HG02981 (cell line): Measurements from ENCODE around the gene PXN.
"Not testable (repeated sequence)": the region's sequence is repeated elsewhere in the genome, so short reads cannot be mapped to it uniquely, and the experiment has no call there.

Experiments
- ATAC-seq: cut with Tn5 transposase; IDR thresholded peaks from one replicate; pipeline ENCODE4 v1.9.1; 2021; ENCODE audit warnings: mild to moderate bottlenecking, moderate library complexity; ENCODE audit not compliant: unreplicated experiment

PXN gene

DNA sequence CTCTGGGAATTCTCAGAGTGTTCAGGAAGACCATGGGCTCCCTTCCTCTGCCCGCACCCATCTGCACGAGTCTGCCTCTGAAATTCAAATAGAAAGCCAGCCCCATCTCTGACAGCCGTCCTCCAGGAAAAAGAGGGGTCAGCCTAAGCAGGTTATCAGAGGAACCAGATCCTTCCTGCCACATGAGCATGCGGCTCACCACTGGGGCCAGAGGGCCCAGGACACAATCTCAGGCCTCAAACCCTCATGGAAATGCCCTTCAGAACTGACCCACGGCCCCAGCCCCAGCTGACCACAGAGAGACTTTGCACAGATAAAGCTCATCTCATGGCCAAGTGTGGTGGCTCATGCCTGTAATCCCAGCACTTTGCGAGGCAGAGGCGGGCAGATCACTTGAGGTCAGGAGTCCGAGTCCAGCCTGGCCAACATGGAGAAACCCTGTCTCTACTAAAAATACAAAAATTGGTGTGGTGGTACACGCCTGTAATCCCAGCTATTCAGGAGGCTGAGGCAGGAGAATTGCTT lies 23.2 kb downstream of the PXN start:
- no peak for ATAC-seq

DNA sequence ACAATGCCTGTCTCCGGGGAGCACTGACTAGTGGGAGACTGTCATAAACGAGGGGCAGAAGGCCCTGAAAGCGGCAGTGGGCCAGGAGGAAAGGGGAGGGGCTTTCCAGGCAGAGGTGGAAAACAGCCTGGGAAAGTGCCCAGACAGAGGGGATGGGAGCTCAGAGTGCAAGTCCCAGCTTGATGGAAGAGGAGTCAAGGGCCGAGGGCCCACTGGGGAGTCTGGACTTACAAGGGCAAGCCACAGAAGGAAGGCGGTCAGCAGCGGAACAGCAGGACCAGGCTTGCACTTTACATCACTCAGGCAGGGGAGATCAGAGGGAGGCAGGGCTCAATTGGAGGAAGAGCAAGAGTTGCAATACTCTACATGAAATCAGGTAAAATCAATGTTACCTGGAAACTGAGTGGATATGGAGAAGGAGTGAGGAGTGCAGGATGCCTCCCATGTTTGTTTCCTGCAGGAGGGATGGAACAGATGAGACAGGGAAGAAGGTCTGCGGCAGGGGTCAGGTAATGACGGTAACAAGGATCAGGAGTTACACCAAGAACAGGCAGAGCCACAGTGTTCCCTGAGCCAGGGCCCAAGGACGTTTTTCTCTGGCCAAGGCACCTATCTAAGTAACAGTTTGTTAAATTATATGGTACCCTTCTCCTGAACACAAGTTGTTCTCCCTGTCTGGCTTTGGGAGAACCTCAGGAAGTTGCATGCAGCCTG lies 23.8 kb downstream of the PXN start:
- no peak for ATAC-seq

DNA sequence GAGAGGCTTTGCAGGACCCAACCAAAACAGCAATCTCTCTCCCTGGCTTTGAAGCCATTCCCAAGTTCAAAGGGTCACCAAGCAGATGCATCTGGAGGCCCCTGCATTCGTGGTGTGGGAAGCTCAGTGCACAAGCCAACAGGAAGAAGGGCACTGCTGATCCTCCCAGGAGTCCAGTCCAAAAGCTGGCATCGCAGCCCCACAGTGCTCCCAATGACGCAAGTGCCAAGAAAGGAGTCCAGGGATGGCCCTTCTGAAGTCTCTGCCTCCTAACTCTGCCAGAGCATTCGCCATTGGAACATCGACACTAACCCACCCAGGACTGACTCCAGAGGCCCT lies 25.1 kb downstream of the PXN start:
- ATAC-seq: no peak

DNA sequence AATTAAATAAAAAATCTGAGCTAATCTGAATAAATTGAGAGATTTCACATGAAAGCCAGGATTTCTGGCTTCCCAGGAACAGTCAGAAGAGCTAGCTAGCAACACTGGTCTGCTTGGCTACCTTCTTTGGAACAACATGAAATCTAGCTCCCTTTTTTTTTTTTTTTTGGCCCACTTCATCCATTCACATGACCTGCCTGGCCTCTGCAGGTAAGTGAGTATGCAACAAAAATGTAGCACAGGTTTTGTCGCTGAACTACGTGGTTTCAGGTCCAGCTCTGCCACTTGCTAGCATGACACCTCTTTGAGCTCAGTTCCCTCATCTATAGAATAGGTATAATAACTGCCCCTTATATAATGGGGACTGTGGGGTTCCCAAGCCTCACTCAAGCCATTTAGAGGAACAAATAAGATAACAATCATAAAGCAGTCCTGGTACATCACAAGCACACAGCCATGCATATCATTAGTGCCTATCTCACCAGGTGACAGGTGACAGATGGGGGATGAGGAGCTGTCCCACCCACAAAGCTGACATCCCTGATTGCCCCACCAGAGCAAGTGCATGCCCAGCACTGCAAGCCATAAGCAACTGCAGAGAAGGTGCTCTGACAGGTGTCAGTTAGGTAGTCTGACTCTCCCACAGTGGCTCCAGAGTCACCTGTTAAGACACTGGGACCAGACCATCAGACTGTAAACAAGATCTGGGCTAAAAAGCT lies 25.6 kb downstream of the PXN start:
- ATAC-seq: no peak

DNA sequence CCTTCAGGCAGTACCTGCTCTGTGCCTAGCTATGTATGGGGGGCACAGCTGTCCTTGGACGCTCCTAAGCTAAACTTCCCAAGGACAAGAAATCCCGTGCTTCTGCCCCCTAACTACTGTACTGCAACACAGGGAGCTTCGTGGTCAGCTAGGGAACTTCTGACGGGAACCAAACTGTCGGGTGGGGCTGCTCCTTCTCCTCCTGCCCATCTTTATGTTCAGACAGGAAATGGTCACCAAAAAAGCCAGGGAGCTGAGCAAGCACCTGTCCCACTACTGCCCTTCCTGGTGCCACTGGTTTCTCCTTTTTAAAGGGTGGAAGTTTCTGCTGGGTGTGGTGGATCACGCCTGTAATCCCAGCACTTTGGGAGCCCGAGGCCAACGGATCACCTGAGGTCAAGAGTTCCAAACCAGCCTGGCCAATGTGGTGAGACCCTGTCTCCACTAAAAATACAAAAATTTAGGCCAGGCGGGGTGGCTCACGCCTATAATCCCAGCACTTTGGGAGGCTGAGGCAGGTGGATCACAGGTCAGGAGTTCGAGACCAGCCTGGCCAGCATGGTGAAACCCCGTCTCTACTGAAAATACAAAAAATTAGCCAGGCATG lies 26.6 kb downstream of the PXN start:
- no peak for ATAC-seq

DNA sequence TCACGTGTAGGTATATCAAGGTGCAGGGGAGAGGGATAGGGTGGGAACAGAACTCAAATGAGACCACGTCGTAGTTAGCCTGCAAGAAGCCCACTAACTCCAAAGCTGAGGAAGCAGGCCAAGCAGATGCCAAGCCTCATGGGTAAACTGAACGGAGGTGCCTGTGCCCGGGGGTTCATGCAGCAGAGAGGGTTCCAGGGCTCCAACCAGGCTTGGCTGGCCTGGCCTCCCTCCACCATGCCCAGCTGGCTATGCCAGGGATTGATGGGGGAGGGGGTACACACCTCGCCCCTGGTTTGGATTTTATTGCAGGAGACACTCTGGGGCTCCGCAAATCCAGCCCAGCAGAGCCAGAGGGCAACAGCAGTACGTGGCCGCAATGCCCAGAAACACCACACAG lies 27.3 kb downstream of the PXN start:
- ATAC-seq: no peak

DNA sequence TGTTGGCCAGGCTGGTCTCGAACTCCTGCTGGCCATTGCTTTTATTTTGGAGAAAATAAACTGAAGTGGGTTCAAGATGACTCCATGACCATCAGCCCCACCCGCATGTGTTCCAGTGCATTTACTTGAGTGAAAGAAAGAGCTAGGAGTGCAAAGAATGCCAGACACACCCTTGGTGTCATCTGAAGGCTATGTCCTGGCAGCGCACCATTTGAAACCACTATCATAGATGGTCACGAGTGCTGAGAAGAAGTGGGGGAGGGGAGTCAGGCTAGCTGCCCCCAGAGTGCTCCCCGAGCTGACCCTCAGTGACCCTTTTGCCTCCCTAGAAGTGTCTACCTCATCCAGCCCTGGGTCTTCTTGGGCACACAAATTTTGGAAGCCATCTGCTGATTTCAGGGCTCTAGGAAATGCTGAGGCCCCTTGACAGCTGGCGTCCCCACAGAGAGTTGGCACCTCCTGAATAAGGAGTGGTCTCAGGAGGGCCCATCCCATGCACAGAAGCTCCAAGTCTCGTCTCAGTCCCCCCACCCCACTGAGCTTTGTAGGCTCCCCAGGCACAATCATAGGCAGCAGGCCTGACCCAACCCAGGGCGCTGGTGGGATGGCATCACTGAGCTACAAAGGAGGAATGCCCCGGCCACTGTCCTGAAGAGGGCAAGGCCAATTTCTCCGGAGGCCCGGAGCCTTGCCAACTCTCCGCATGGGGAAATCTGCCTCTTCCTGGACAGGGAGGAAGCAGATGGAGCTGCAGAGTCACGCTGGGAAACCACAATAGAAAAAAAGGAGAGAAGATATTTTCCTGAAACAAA lies 28.0 kb downstream of the PXN start:
- ATAC-seq: no peak

DNA sequence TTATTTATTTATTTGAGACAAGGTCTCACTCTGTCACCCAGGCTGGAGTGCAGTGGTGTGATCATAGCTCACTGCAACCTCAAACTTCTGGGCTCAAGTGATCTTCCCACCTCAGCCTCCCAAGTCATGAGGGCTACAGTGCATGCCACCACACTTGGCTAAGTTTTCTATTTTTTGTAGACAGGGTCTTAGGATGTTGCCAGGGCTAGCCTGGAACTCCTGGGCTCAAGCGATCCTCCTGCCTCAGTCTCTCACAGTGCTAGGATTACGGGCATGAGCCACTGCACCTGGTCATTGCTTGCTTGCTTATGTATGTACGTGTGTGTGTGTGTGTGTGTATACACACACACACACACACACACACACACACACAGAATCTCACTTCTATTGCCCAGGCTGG lies 28.7 kb downstream of the PXN start:
- ATAC-seq: not testable (repeated sequence)

DNA sequence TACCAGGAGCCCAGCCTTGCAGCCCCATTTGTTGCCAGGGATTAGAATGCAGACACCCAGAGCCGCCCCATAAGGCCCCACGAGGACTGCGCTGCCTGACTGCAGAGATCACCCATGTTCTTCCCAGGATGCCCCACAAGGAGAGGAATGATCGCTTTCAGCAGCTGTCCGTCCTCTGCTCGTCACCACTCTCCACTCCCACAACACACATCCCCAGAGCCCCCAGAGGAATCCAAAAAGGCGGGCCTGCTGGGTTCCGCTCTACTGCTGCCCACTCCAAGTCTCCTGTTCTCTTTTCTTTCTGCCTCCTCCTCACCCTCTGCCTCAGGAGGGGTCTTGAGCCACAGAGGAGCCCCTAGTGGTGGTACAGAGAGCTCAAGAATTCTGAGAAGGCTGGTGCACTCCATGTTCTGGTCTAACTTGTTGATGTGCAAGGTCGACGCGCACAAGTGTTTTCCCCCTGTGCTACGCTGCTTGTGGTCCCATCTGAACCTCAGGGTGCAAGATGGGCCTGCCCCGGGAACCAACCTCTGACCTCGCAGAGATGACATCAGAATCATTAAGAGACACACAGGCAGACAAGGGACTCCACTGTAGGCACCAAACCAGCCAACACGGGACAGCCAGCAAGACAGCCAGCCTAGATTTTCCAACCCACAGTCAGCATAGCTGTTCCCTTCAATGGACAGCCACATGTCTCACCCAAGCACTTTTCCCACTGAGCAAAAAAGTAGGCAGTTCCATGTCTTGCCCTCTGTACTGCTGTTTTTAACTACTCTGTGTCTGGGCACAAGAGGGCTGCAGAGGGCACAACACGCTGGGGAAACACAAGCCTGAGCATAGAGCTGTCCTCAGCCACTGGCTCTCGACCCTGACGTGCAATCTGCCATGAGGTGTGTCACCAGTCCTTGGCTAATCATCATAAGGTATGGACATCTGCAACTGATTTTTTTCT lies 29.9 kb downstream of the PXN start:
- no peak for ATAC-seq

DNA sequence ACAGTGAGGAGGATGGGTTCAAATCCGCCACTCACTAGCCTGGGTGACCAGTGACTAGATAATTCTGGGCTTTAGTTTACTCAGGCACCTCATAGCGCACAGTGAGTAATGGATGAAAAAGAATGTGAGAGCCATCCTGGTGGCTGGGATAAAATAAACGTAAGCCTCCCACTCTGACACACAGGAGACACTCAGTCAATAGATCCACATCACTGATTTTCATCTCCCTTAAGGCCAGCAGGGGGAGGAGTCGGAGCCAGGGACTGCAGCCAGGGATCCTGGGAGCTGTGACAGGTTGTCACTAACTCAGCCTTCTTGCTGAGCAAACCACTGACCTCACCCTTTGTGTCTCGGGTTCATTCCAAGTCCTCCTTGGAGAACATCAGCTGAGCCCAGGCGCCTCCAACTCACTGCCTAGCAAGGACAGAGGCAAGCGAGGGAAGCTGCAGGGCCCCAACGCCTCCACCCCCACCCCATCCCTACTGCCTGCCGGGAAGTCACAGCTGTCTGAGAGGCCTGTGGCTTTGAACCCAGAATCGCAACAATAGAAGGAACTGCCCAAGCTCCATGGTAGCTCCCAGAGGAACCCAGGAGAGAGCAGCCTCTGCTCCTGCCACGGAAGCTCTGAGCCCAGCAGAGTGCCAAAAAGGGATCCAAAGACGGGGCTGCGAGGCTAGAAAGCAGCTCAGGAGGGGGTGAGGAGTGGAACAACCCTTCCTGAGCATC lies 30.7 kb downstream of the PXN start:
- no peak for ATAC-seq

DNA sequence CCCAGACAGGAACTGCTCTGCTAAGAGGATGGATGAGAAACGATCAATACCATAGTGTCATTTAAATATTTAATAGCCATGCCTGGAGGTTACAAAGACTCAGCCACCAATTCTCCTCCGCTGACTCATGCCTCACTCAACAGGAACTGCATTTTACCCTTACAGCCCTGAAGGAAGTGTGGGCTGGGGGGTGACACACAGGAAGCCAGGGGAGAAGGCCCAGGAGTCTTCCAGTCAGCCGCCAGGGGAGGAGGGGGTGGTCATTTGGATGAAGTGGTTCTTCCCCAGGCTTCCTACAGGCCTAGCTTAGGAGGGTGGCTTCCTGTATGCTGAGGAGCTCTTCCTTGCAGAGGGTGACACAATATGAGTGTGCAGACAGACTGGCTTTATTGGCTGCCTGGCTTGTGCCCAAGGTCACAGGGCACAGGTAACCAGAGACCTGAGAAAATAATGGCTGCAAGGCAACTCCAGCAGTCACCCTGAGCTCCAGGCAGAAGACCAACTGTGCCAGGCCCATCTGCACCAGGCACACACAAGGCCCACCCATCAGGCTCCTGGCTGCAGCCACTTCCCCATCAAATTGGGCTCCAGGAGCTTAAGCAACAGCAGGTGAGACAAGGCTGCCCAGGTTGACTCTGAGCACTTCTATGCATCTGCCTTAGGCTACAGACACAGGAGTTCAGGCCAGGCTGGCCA lies 34.1 kb downstream of the PXN start:
- ATAC-seq: no peak

DNA sequence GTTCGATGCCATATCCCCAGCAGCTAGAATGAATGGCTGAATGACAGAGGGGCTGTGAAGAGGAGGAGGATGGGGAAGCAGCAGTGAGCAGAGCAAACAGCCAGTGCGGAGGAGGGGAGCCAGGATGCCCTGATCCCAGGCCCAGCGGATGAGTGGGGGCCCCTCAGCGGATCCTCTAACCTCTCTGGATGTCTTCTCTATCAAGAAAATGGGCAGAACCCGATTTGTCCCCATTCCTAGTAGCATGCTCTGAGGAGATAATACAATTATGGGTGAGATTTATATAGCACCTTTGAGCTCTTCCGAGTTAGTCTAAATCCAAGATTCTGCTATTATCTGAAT lies 34.6 kb downstream of the PXN start:
- no peak for ATAC-seq

DNA sequence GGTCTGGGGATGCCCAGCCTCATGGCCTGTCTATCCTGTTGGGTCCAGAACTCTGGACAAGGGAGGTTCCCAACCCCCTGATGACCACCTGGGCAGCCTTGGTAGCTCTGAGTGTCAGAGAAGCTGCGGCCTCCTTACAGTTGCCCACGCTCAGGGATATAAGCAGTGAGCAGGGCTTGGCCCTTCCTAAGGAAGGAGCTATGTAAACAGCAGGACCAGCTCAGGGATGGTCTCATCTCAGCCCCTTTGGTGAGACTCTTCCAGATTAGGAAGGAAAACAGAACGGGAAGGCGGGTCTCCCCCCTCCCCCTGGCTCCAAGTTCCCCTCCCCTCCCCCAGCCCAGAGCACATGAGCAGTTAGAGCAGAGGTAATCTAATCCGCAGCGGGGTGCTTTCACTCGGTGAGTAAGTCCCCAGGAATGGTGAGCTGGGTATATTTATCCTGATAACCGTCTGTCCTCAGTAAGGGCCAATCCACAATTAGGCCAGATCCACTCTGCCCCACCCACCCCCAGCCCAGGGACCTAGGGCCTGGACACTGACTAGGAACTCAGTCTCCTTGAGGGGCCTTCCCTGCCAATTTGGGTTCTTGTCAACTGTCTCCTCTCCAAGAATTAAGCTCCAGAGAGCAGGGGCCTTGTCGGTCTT lies 35.1 kb downstream of the PXN start:
- no peak for ATAC-seq

DNA sequence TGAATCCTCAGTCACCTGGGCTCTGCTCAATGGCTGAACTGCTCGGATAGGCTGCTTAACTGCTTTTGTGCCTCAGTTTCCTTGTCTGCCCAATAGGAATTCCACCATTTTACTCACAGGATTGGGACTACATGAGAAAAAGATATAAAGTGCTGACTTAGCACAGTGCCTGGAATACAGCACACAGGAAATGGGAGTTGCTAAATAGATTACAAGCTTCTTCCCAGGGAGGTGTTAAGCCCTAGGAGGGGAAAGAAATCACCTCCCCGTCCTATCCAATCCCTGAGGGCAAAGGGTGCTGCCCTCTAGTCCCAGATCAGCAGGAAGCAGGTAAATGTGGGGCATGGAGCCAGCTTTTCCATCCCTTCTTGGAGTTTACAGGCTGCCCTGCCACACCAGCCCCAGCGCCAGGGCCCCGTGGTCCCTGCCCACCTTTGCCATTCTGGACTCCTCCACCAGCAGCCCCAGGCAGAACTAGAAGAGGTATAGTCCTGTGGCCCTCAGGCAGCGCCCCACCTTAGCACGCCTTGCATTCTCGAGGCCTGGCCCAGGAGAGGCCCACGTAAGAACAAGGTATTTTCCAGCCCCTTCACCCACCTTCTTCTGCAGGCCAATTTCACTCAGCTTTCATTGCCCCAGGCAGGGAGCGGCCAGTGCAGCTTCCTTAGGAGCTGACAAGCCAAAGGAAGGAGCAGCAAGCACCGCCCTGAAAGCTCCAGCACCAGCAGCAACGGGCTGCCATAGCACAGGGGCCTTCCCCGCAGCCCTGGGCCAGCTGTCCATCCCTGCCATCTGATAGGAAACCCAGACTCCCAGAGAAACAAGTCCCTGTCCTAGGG lies 35.8 kb downstream of the PXN start:
- ATAC-seq: no peak

DNA sequence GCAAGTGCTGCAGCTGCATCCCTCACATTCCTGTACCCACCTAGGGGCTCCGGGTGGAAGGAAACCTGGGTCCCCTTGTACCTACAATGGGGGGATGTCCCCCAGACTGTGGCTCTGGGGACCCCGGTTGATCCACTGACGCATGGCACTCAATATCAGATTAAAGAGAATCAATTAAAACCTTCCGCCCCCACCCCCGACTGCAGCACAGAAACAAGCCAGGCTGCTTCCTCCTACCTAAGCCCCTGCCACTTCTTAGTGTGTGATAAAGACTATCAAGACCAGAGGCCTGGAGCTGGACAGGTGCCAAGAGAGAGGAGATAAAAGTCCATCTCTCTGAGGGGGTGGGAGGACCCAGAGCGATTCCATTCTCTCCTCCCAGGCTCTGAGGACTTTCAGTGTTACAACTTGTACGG lies 36.5 kb downstream of the PXN start:
- ATAC-seq: no peak

DNA sequence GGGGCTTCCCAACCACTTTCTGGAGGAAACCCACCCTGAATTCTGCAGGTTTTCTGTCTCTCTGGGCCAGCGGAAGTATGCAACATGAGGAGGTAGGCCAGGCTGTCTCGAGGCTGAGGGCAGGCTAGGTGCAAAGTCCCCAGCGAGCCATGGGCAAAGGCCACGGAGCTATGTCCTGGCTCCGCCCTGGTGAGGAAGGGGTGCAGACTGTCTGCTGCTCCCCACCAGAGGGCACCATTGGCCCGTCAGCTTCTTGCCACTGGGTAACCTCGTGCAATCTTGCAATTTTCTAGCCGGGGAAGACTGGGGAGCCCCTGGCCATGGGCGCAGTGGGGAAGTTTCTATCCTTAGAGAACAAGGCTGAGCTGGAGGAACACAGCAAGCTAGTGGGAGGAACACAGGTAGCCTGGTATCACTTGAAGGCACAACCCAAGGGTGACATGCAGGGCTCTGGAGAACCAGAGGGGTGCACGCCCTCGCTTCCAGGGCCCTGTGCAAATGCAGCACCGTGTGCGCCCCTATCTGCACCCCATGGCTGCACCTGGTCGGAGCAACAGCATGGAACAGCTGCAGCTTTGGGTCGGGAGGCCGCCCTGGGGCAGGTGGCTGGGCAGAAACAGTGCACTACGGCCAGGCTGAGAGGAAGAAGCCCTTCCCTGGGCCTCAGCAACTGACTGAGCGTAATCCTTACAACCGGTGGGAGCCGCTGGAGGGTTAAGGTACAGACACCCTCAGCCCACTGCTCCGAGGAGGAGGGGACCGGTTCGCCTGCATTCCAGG lies 37.0 kb downstream of the PXN start:
- peak; percentile 54 for ATAC-seq

DNA sequence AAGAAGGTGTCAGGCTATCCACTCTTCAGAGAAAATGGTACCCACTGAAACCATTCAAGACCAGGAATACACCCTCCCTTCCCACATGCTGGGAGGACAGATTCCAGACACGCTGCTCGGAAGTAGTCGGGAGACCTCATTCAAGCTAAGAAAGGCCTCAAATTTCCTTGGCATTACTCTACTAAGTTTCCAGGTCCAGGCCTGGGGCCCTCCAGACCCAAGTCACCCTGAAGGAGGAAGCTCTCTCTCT lies 37.6 kb downstream of the PXN start:
- ATAC-seq: no peak
